ENCODE measurements around the gene MSI2.

- TF ChIP-seq CTCF (IDR thresholded peaks at IDR 0.05) (no peak), POLR2A (IDR thresholded peaks at IDR 0.05) (no peak)
Observed at GRCh38 chr17:57482657-57483056, 226.3 kb downstream of the MSI2 start.

Measured in thyroid gland (tissue), 4 donors.